ENCODE results near the gene NTRK3.

GRCh38 chr15:88040516-88040915, 216.0 kb downstream of the NTRK3 start:
- TF ChIP-seq NRF1 (IDR thresholded peaks at IDR 0.05; ENCODE audit: low read depth, low read length) (no peak), TAF1 (IDR thresholded peaks at IDR 0.05; ENCODE audit: low read depth, low read length) (no peak), POLR2AphosphoS5 (IDR thresholded peaks at IDR 0.05; ENCODE audit: low read depth, low read length) (no peak), SRF (IDR thresholded peaks at IDR 0.05; ENCODE audit: low read depth, low read length) (no peak), CTCF (IDR thresholded peaks at IDR 0.05; ENCODE audit: control extremely low read depth in 1 of 3, insufficient read depth in 1 of 3, low read depth in 1 of 3, low read length in 3 of 3) (no peak), POLR2A (IDR thresholded peaks at IDR 0.05; ENCODE audit: control extremely low read depth in 1 of 2, low read depth in 2 of 2, low read length in 2 of 2) (no peak), EP300 (IDR thresholded peaks at IDR 0.05; ENCODE audit: borderline replicate concordance in 1 of 2, low read depth in 2 of 2, low read length in 2 of 2) (no peak), SP4 (IDR thresholded peaks at IDR 0.05; ENCODE audit: low read length) (no peak), RAD21 (IDR thresholded peaks at IDR 0.05 in 1 of 2, conservative IDR thresholded peaks at IDR 0.05 in 1 of 2; ENCODE audit: low read depth in 2 of 2, low read length in 2 of 2) (no peak), TCF12 (IDR thresholded peaks at IDR 0.05; ENCODE audit: low read depth, low read length) (no peak)
